ENCODE measurements around the gene AIPL1. TPM values are rescaled to one million over a fixed set of nuclear protein-coding genes. Genes with fewer than 3 reads are reported as not detected.
A peak's percentile ranks its signal among the peaks of the same experiment; 100 is the strongest.

The AIPL1 gene
- total and polyA plus RNA-seq, 2 donors (not counting 3 experiments of a cell fraction or from before 2014, with no cell fraction given) = not detected

DNA sequence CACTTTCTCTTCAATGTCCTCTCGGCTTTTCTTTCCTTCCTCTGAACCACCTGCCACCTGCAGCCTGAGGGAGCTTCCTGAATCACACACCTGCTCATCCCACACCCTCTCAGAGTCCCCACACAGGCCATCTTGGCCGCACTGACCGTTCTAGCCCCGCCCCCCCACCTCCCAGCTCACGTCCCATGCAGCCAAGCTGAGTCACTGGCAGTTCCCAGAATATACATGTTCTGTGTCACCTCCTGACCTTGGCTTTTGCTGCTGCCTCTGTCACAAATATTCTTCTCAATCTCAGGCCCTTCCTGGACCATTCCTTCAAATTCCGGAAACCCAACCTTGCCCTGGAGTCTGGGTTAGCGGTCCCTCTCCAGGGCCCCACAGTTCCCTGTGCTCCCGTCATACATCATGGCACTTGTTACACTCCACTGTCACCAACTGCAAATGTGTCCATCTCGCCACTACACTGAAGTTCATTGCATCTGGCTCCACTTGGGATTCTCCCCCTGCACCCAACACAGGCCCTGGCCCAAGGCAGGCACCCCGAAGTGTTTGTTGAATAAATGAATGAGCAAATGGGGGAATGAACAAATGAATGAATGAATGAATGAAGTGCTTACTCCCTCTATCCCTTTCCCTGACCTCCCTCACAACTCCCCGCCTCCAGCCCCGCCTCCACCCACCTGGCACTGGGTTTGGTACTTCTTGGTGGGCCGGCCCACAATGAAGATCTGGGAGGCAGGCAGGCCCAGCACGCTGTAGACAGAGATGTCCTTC, 22.2 kb upstream of the AIPL1 start:
- Histone ChIP-seq H3K4me1 (ENCODE audit: control insufficient read depth, extremely low read depth, insufficient read depth, low read length) (peaks cover 8% of the 10 kb centered on the region), H3K79me2 (ENCODE audit: control insufficient read depth, insufficient read depth, low read length) (no peaks in the 10 kb centered on the region), H3K4me2 (ENCODE audit: insufficient read depth, low read length) (peak overlapping the region; percentile 12), H3K9ac (replicated peaks; ENCODE audit: extremely low read depth, insufficient read depth, low read length) (no peak overlapping the region), H3K27me3 (ENCODE audit: control insufficient read depth in 2 of 2, insufficient read depth in 2 of 2, low read length in 2 of 2) (peaks cover 0 to 3% of the 10 kb centered on the region in 2 experiments), H3K36me3 (ENCODE audit: control insufficient read depth in 2 of 2, extremely low read depth in 1 of 2, insufficient read depth in 2 of 2, low read length in 2 of 2) (no peaks in the 10 kb centered on the region), H4K20me1 (replicated peaks; ENCODE audit: control insufficient read depth, extremely low read depth, insufficient read depth, low read length) (no peaks in the 10 kb centered on the region), H2AFZ (ENCODE audit: low read depth, low read length) (no peak overlapping the region), H3K27ac (ENCODE audit: insufficient read depth, low read depth, low read length) (peak overlapping the region; percentile 29), H3K9me1 (replicated peaks; ENCODE audit: control insufficient read depth, extremely low read depth, insufficient read depth, low read length) (no peaks in the 10 kb centered on the region), H3K4me3 (replicated peaks in 1 of 3; ENCODE audit: insufficient read depth in 1 of 3, low read depth in 1 of 3, low read length in 3 of 3) (no peak overlapping the region), H3K9me3 (replicated peaks; ENCODE audit: control insufficient read depth, insufficient read depth, low read length) (no peaks in the 10 kb centered on the region)
- intact Hi-C loops (cut with micrococcal nuclease) = no loop called here
- TF ChIP-seq EZH2 (IDR thresholded peaks at IDR 0.05; ENCODE audit: borderline replicate concordance, low read depth, low read length, severe bottlenecking) (no peak), FOS (IDR thresholded peaks at IDR 0.05; ENCODE audit: borderline replicate concordance, insufficient read depth, low read length) (peak; percentile 64), JUN (IDR thresholded peaks at IDR 0.05; ENCODE audit: borderline replicate concordance, insufficient read depth, insufficient read length, low read depth) (no peak), MYC (IDR thresholded peaks at IDR 0.05; ENCODE audit: low read depth, low read length) (no peak)
- dilution Hi-C loops (cut with MboI; ENCODE audit: extremely low pct_ligation_motif_present, low sequenced_read_pairs) = no loop called here
- BruUV-seq (replicated peaks) = no TSS peak
- CTCF ChIA-PET = interaction anchor here (1.0 kb wide), 1 partner anchor 14 kb away, joined by 3 read pairs; no protein-coding TSS in a partner anchor
- DNase-seq (ENCODE audit: low read depth, low spot score) (peak; percentile 41), FAIRE-seq (peak; percentile 74)
- POLR2A ChIA-PET = no interaction called here

DNA sequence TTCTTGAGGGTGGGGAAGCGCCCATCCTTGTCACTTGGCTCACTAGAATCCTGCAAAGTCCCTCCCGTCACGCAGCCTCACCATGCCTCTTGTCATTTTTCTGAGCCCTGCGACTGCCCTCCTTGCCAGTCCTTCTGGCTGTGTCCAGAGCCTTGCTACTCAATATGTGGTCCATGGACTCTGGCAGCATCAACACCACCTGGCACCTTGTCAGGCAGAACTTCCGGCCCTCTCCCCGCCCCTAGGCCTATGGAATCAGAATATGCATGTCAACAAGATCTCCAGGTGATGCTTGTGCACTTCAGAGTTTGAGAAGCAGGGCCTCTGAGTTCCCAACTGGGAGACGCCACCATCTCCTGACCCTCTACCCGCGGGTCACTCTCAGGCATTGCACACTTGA, 21.4 kb upstream of the AIPL1 start:
- DNase-seq (ENCODE audit: low read depth, low spot score) (no peak), FAIRE-seq (no peak)
- no peak overlapping the region for H3K9ac ChIP-seq (replicated peaks; ENCODE audit: extremely low read depth, insufficient read depth, low read length)
- H3K4me2 ChIP-seq (ENCODE audit: insufficient read depth, low read length) = no peak overlapping the region
- CTCF ChIA-PET = interaction anchor here (1.0 kb wide), 1 partner anchor 15 kb away, joined by 3 read pairs; no protein-coding TSS in a partner anchor
- POLR2A ChIA-PET = no interaction called here
- no TSS peak for BruUV-seq (replicated peaks)
- no peaks in the 10 kb centered on the region for H3K9me3 ChIP-seq (replicated peaks; ENCODE audit: control insufficient read depth, insufficient read depth, low read length)
- peaks cover 16% of the 10 kb centered on the region for H3K4me1 ChIP-seq (ENCODE audit: control insufficient read depth, extremely low read depth, insufficient read depth, low read length)
- H3K27me3 ChIP-seq (ENCODE audit: control insufficient read depth in 2 of 2, insufficient read depth in 2 of 2, low read length in 2 of 2) = peaks cover 0 to 3% of the 10 kb centered on the region in 2 experiments
- dilution Hi-C loops (cut with MboI; ENCODE audit: extremely low pct_ligation_motif_present, low sequenced_read_pairs) = no loop called here
- H2AFZ ChIP-seq (ENCODE audit: low read depth, low read length) = no peak overlapping the region
- no peaks in the 10 kb centered on the region for H4K20me1 ChIP-seq (replicated peaks; ENCODE audit: control insufficient read depth, extremely low read depth, insufficient read depth, low read length)
- no peaks in the 10 kb centered on the region for H3K36me3 ChIP-seq (ENCODE audit: control insufficient read depth in 2 of 2, extremely low read depth in 1 of 2, insufficient read depth in 2 of 2, low read length in 2 of 2)
- no peaks in the 10 kb centered on the region for H3K9me1 ChIP-seq (replicated peaks; ENCODE audit: control insufficient read depth, extremely low read depth, insufficient read depth, low read length)
- intact Hi-C loops (cut with micrococcal nuclease) = no loop called here
- TF ChIP-seq GATA2 (IDR thresholded peaks at IDR 0.05; ENCODE audit: insufficient read depth, insufficient read length, low read depth, low read length) = no peak
- no peak for TF ChIP-seq POLR2A (IDR thresholded peaks at IDR 0.05; ENCODE audit: low read depth, low read length)
- no peak for TF ChIP-seq POLR2AphosphoS5 (IDR thresholded peaks at IDR 0.05; ENCODE audit: insufficient read depth, low read depth, low read length)
- TF ChIP-seq JUN (IDR thresholded peaks at IDR 0.05; ENCODE audit: borderline replicate concordance, insufficient read depth, insufficient read length, low read depth) = no peak
- no peak for TF ChIP-seq EZH2 (IDR thresholded peaks at IDR 0.05; ENCODE audit: borderline replicate concordance, low read depth, low read length, severe bottlenecking)
- TF ChIP-seq MYC (IDR thresholded peaks at IDR 0.05; ENCODE audit: low read depth, low read length) = no peak
- TF ChIP-seq, protein P1, sequence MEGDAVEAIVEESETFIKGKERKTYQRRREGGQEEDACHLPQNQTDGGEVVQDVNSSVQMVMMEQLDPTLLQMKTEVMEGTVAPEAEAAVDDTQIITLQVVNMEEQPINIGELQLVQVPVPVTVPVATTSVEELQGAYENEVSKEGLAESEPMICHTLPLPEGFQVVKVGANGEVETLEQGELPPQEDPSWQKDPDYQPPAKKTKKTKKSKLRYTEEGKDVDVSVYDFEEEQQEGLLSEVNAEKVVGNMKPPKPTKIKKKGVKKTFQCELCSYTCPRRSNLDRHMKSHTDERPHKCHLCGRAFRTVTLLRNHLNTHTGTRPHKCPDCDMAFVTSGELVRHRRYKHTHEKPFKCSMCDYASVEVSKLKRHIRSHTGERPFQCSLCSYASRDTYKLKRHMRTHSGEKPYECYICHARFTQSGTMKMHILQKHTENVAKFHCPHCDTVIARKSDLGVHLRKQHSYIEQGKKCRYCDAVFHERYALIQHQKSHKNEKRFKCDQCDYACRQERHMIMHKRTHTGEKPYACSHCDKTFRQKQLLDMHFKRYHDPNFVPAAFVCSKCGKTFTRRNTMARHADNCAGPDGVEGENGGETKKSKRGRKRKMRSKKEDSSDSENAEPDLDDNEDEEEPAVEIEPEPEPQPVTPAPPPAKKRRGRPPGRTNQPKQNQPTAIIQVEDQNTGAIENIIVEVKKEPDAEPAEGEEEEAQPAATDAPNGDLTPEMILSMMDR (IDR thresholded peaks at IDR 0.05; ENCODE audit: extremely low read depth in 1 of 2, insufficient read depth in 1 of 2, low read depth in 1 of 2, low read length in 2 of 2) = no peak
- no peak for TF ChIP-seq FOS (IDR thresholded peaks at IDR 0.05; ENCODE audit: borderline replicate concordance, insufficient read depth, low read length)
- TF ChIP-seq, protein P2, sequence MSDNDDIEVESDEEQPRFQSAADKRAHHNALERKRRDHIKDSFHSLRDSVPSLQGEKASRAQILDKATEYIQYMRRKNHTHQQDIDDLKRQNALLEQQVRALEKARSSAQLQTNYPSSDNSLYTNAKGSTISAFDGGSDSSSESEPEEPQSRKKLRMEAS (IDR thresholded peaks at IDR 0.05; ENCODE audit: insufficient read depth, insufficient read length) = no peak
- H3K27ac ChIP-seq (ENCODE audit: insufficient read depth, low read depth, low read length) = no peak overlapping the region
- H3K79me2 ChIP-seq (ENCODE audit: control insufficient read depth, insufficient read depth, low read length) = no peaks in the 10 kb centered on the region
- H3K4me3 ChIP-seq (replicated peaks in 1 of 3; ENCODE audit: insufficient read depth in 1 of 3, low read depth in 1 of 3, low read length in 3 of 3) = no peak overlapping the region

All from endothelial cell of umbilical vein (primary cell).